Inferior parietal cortex (tissue), 1 donor: ENCODE data around the gene ACAP1.
"Not testable (repeated sequence)": the region's sequence is repeated elsewhere in the genome, so short reads cannot be mapped to it uniquely, and the experiment has no call there.

Experiments used
- DNase-seq: peaks from one replicate; pipeline ENCODE4 v3.0.0-alpha.2; 2016; ENCODE audit errors: extremely low spot score

The ACAP1 gene

GRCh38 chr17:7328840-7329373 is 7.4 kb upstream of the ACAP1 start, which contains the start of gene NEURL4:
TSS of gene NEURL4 (minus strand) at chr17:7329335. CDS start at chr17:7329312, 23 bp downstream.
- no peak for DNase-seq

GRCh38 chr17:7329374-7329996 is 6.8 kb upstream of the ACAP1 start:
- DNase-seq, result peak; percentile 98

- peak; percentile 70 for DNase-seq
Observed at GRCh38 chr17:7329997-7330637, 6.2 kb upstream of the ACAP1 start.

GRCh38 chr17:7330638-7331015 is 5.7 kb upstream of the ACAP1 start:
- no peak for DNase-seq

- no peak for DNase-seq
Observed at GRCh38 chr17:7332111-7332510, 4.2 kb upstream of the ACAP1 start.

GRCh38 chr17:7332600-7333069 is 3.7 kb upstream of the ACAP1 start:
- DNase-seq, result not testable (repeated sequence)

- no peak for DNase-seq
Observed at GRCh38 chr17:7334938-7335538, 1.3 kb upstream of the ACAP1 start.

- not testable (repeated sequence) for DNase-seq
Observed at GRCh38 chr17:7335765-7336164, 564 bp upstream of the ACAP1 start.

GRCh38 chr17:7337600-7337999 is 1.3 kb downstream of the ACAP1 start:
- DNase-seq, result not testable (repeated sequence)

- peak; percentile 11 for DNase-seq
Observed at GRCh38 chr17:7340179-7340578, 3.9 kb downstream of the ACAP1 start.

- DNase-seq, result no peak
Observed at GRCh38 chr17:7341842-7342241, 5.5 kb downstream of the ACAP1 start.

GRCh38 chr17:7343250-7343649 is 6.9 kb downstream of the ACAP1 start:
- DNase-seq, result no peak

- DNase-seq, result no peak
Observed at GRCh38 chr17:7346761-7347614, 10.7 kb downstream of the ACAP1 start.

GRCh38 chr17:7347630-7348477 is 11.5 kb downstream of the ACAP1 start:
- DNase-seq, result no peak

GRCh38 chr17:7348478-7349242 is 12.3 kb downstream of the ACAP1 start:
- DNase-seq, result no peak

- DNase-seq, result peak; percentile 72
Observed at GRCh38 chr17:7351665-7352502, 15.6 kb downstream of the ACAP1 start, which contains the start of gene KCTD11. TSS of gene KCTD11 (plus strand) at chr17:7352162.

GRCh38 chr17:7352503-7352889 is 16.2 kb downstream of the ACAP1 start:
- no peak for DNase-seq

- no peak for DNase-seq
Observed at GRCh38 chr17:7352910-7353635, 16.7 kb downstream of the ACAP1 start.
